H1 (cell line): Measurements from ENCODE around the gene CACNA1C. TPM values are rescaled to one million over a fixed set of nuclear protein-coding genes. Genes with fewer than 3 reads are reported as not detected.

Experiments used
- CTCF ChIA-PET: fragments of 300-600 bp; sonication (Branson Sonifier 250); formaldehyde crosslinking; loops from one replicate; lab custom pipeline; 2021; ENCODE audit not compliant: partially characterized antibody; lab: Charles Lee
- POLR2A ChIA-PET: fragments of 300-600 bp; sonication (Branson Sonifier 250); formaldehyde crosslinking; loops from one replicate; lab custom pipeline; 2021; ENCODE audit warnings: inconsistent platforms; ENCODE audit not compliant: partially characterized antibody; lab: Charles Lee
- DNase-seq, 2 experiments: peaks; one replicate each; pipeline versions ENCODE4 v3.0.0 to v3.0.0-alpha.2; 2010 to 2022; ENCODE audit warnings: low spot score in 2 of 2, low read depth in 1 of 2, mixed read lengths in 1 of 2
- FAIRE-seq: peaks from 2 replicates; lab custom pipeline; 2011; peaks lifted over from hg19 to GRCh38; lab: Jason Lieb, UNC
- H2AFZ ChIP-seq: 2 replicates; pipeline ENCODE4 v1.8.1; 2012; ENCODE audit warnings: low read length, inconsistent platforms
- H2AK5ac ChIP-seq: 2 replicates; pipeline ENCODE4 v1.6.1; 2013; ENCODE audit warnings: low read depth, low read length
- H2BK120ac ChIP-seq: replicated peaks from 2 replicates; pipeline ENCODE3; 2013; ENCODE audit warnings: low read depth, low read length, inconsistent platforms
- H2BK12ac ChIP-seq: 2 replicates; pipeline ENCODE4 v1.6.1; 2013; ENCODE audit warnings: low read depth, low read length
- H2BK15ac ChIP-seq: 2 replicates; pipeline ENCODE4 v1.6.1; 2013; ENCODE audit warnings: low read length
- H2BK20ac ChIP-seq: 2 replicates; pipeline ENCODE4 v1.6.1; 2013; ENCODE audit warnings: low read length
- H2BK5ac ChIP-seq: 2 replicates; pipeline ENCODE4 v1.6.1; 2013; ENCODE audit warnings: low read depth, low read length
- H3K14ac ChIP-seq: 2 replicates; pipeline ENCODE4 v1.6.1; 2013; ENCODE audit warnings: inconsistent platforms; ENCODE audit not compliant: insufficient read length
- H3K18ac ChIP-seq: 2 replicates; pipeline ENCODE4 v1.6.1; 2013; ENCODE audit warnings: low read length; ENCODE audit errors: extremely low read depth
- H3K23ac ChIP-seq: 2 replicates; pipeline ENCODE4 v1.6.1; 2013; ENCODE audit warnings: inconsistent platforms; ENCODE audit not compliant: insufficient read length
- H3K23me2 ChIP-seq: 2 replicates; pipeline ENCODE4 v1.6.1; 2013; ENCODE audit warnings: low read depth, low read length
- H3K27ac ChIP-seq: 2 replicates; pipeline ENCODE4 v1.6.1; 2011; ENCODE audit warnings: low read depth, low read length, inconsistent platforms
- H3K27me3 ChIP-seq, 4 experiments: replicated peaks in 1 of 4; 1 replicate in 1 of 4; 2 replicates in 3 of 4; pipeline versions ENCODE4 v1.6.1 to v1.8.1; 2011 to 2013; ENCODE audit warnings: low read length in 3 of 4, mild to moderate bottlenecking in 3 of 4, inconsistent platforms in 2 of 4, mixed read lengths in 2 of 4, moderate library complexity in 1 of 4; ENCODE audit not compliant: control insufficient read depth in 3 of 4, insufficient read depth in 3 of 4; ENCODE audit errors: extremely low read depth in 1 of 4
- H3K36me3 ChIP-seq, 4 experiments: 2 replicates each; pipeline versions ENCODE4 v1.6.1 to v1.8.1; 2011 to 2013; ENCODE audit warnings: mild to moderate bottlenecking in 4 of 4, low read length in 3 of 4, moderate library complexity in 2 of 4, control low read depth in 1 of 4, inconsistent platforms in 1 of 4; ENCODE audit not compliant: insufficient read depth in 4 of 4, control insufficient read depth in 2 of 4
- H3K4ac ChIP-seq: replicated peaks from 2 replicates; pipeline ENCODE3; 2013; ENCODE audit warnings: low read length, low read depth, mixed read lengths, inconsistent platforms; ENCODE audit not compliant: insufficient read length
- H3K4me1 ChIP-seq, 4 experiments: replicated peaks in 1 of 4; 1 replicate in 1 of 4; 2 replicates in 3 of 4; pipeline versions ENCODE4 v1.6.1 to v1.8.1; 2011 to 2013; ENCODE audit warnings: low read length in 3 of 4, inconsistent platforms in 2 of 4, mixed read lengths in 1 of 4; ENCODE audit not compliant: insufficient read depth in 4 of 4, control insufficient read depth in 3 of 4
- H3K4me2 ChIP-seq, 2 experiments: 2 replicates each; pipeline versions ENCODE4 v1.6.1 to v1.8.1; 2011 to 2013; ENCODE audit warnings: low read depth in 2 of 2, low read length in 2 of 2, control low read depth in 1 of 2, inconsistent platforms in 1 of 2, mild to moderate bottlenecking in 1 of 2; ENCODE audit not compliant: insufficient read depth in 1 of 2
- H3K4me3 ChIP-seq, 4 experiments: fragments of 200-600, 300-600 bp in 1 of 4; sonication (generic), shearing (Covaris generic), sonication (Bioruptor Twin) in 1 of 4; 2 replicates each; pipeline versions ENCODE4 v1.5.1 to v1.8.1; 2011 to 2016; ENCODE audit warnings: low read length in 4 of 4, low read depth in 3 of 4, control low read depth in 2 of 4, inconsistent platforms in 2 of 4, mild to moderate bottlenecking in 2 of 4, mixed read lengths in 1 of 4, moderate library complexity in 1 of 4; ENCODE audit not compliant: insufficient read depth in 2 of 4; ENCODE audit errors: extremely low read depth in 1 of 4
- H3K56ac ChIP-seq: replicated peaks from 2 replicates; pipeline ENCODE3; 2013; ENCODE audit warnings: low read depth, mild to moderate bottlenecking, mixed read lengths, low read length, inconsistent platforms; ENCODE audit not compliant: insufficient read length
- H3K79me1 ChIP-seq: 2 replicates; pipeline ENCODE4 v1.6.1; 2013; ENCODE audit warnings: low read depth, low read length, control low read depth
- H3K79me2 ChIP-seq, 2 experiments: 2 replicates each; pipeline versions ENCODE4 v1.6.1 to v1.8.1; 2012 to 2013; ENCODE audit warnings: low read length in 2 of 2, mild to moderate bottlenecking in 2 of 2, inconsistent platforms in 1 of 2; ENCODE audit not compliant: insufficient read depth in 2 of 2, control insufficient read depth in 1 of 2
- H3K9ac ChIP-seq, 4 experiments: replicated peaks in 1 of 4; 1 replicate in 1 of 4; 2 replicates in 3 of 4; pipeline versions ENCODE4 v1.6.1 to v1.8.1; 2011 to 2013; ENCODE audit warnings: low read depth in 3 of 4, low read length in 3 of 4, control low read depth in 2 of 4, mild to moderate bottlenecking in 2 of 4, moderate library complexity in 2 of 4, inconsistent platforms in 1 of 4; ENCODE audit errors: extremely low read depth in 1 of 4
- H3K9me3 ChIP-seq, 2 experiments: 2 replicates each; pipeline versions ENCODE4 v1.6.1 to v1.8.1; 2012 to 2013; ENCODE audit warnings: mild to moderate bottlenecking in 2 of 2, moderate library complexity in 2 of 2, control low read depth in 1 of 2, inconsistent platforms in 1 of 2, low read depth in 1 of 2, low read length in 1 of 2, mixed read lengths in 1 of 2; ENCODE audit not compliant: insufficient read depth in 2 of 2
- H4K20me1 ChIP-seq, 2 experiments: replicated peaks in 1 of 2; 2 replicates each; pipeline versions ENCODE3 to v1.8.1; 2011 to 2013; ENCODE audit warnings: inconsistent platforms in 2 of 2, low read length in 2 of 2, mild to moderate bottlenecking in 1 of 2; ENCODE audit not compliant: insufficient read depth in 2 of 2, control insufficient read depth in 1 of 2
- H4K5ac ChIP-seq: 2 replicates; pipeline ENCODE4 v1.6.1; 2013; ENCODE audit warnings: low read length, low read depth, mixed read lengths, inconsistent platforms; ENCODE audit not compliant: insufficient read length
- H4K8ac ChIP-seq: 2 replicates; pipeline ENCODE4 v1.8.0; 2013; ENCODE audit warnings: mild to moderate bottlenecking, moderate library complexity, low read length, inconsistent platforms; ENCODE audit not compliant: insufficient read depth; ENCODE audit errors: extremely low read depth
- H4K91ac ChIP-seq: replicated peaks from 2 replicates; pipeline ENCODE3; 2013; ENCODE audit warnings: low read length, mixed read lengths, inconsistent platforms; ENCODE audit not compliant: insufficient read length
- CBX5 ChIP-seq: fragments of 300-800, 300-1000 bp; sonication (generic); IDR thresholded peaks from 2 replicates; pipeline ENCODE4 v1.7.1; 2016; ENCODE audit warnings: antibody characterized with exemption, low read length, low read depth
- CHD2 ChIP-seq: IDR thresholded peaks from 2 replicates; pipeline ENCODE4 v1.6.1; 2012; ENCODE audit warnings: low read length, improper control_type of control experiment
- EGR1 ChIP-seq: IDR thresholded peaks from 2 replicates; pipeline ENCODE4 v1.6.1; 2011; ENCODE audit warnings: low read depth, low read length, borderline replicate concordance
- EP300 ChIP-seq, 2 experiments: IDR thresholded peaks; 1 replicate in 1 of 2; 2 replicates in 1 of 2; pipeline ENCODE4 v1.6.1; 2011 to 2012; ENCODE audit warnings: low read depth in 2 of 2, low read length in 2 of 2, mild to moderate bottlenecking in 2 of 2, borderline replicate concordance in 1 of 2, inconsistent platforms in 1 of 2, moderate library complexity in 1 of 2
- JUND ChIP-seq: IDR thresholded peaks from 2 replicates; pipeline ENCODE4 v1.6.1; 2011; ENCODE audit warnings: mild to moderate bottlenecking, improper control_type of control experiment, low read length
- POU5F1 ChIP-seq: IDR thresholded peaks from 2 replicates; pipeline ENCODE4 v1.6.1; 2011; ENCODE audit warnings: low read depth, mild to moderate bottlenecking, low read length, moderate library complexity
- RFX5 ChIP-seq: IDR thresholded peaks from 2 replicates; pipeline ENCODE4 v1.6.1; 2011; ENCODE audit warnings: low read depth, low read length, improper control_type of control experiment, borderline replicate concordance
- SIRT6 ChIP-seq: IDR thresholded peaks from one replicate; pipeline ENCODE4 v1.7.1; 2012; ENCODE audit warnings: low read length, inconsistent platforms
- SRF ChIP-seq: IDR thresholded peaks from 2 replicates; pipeline ENCODE4 v1.6.1; 2011; ENCODE audit warnings: mild to moderate bottlenecking, low read depth, low read length, moderate library complexity
- SUZ12 ChIP-seq: fragments of 200-600 bp; sonication (generic); IDR thresholded peaks from 2 replicates; pipeline ENCODE4 v1.6.1; 2012; ENCODE audit warnings: mild to moderate bottlenecking, inconsistent platforms, low read length, moderate library complexity, mixed read lengths
- WGBS, 2 experiments: shearing (Covaris generic) in 1 of 2; methylation state at CpG; one replicate each; pipeline versions ENCODE4 v1.1.6 to v1.1.7; 2013 to 2015; ENCODE audit warnings: low lambda C conversion rate in 2 of 2, mixed read lengths in 2 of 2, inconsistent platforms in 1 of 2, low coverage in 1 of 2, missing lambda C conversion rate in 1 of 2; ENCODE audit not compliant: insufficient replicate concordance in 2 of 2, insufficient coverage in 1 of 2, insufficient read length in 1 of 2; ENCODE audit errors: extremely low coverage in 1 of 2, missing lambda C conversion rate in 1 of 2; 5-methylcytosine and 5-hydroxymethylcytosine counted together
- polyA plus RNA-seq, 7 experiments: library from polyadenylated mRNA; depleted of rRNA in 3 of 7; stranded (reverse) in 5 of 7; unstranded in 2 of 7; fragments of >200 nt in 5 of 7; fragments of 200-250 nt in 2 of 7; gene quantifications; 1 replicate in 5 of 7; 2 replicates in 1 of 7; 4 replicates in 1 of 7; pipeline versions ENCODE4 v1.2.1 to v1.2.3, GENCODE V29; 2011 to 2013; ENCODE audit warnings: missing spikeins in 2 of 7, mixed read lengths in 2 of 7
- total RNA-seq: library from RNA; stranded (reverse); fragmentation: NEBNext Ultra II Directional; extraction: Animal tissue kit (Norgen Biotek cat#: 25700); gene quantifications from 2 replicates; pipeline ENCODE4 v1.2.1, GENCODE V29; 2021
- TF ChIP-seq, protein P1 (sequence below): IDR thresholded peaks from 2 replicates; pipeline ENCODE4 v1.6.1; 2011; ENCODE audit warnings: low read depth, mild to moderate bottlenecking, low read length; ENCODE audit not compliant: insufficient read depth

The CACNA1C gene
- total and polyA plus RNA-seq, 2 of the 8 experiments (the other 6 are each of a cell fraction or from before 2014, with no cell fraction given), result 1.3 TPM

DNA sequence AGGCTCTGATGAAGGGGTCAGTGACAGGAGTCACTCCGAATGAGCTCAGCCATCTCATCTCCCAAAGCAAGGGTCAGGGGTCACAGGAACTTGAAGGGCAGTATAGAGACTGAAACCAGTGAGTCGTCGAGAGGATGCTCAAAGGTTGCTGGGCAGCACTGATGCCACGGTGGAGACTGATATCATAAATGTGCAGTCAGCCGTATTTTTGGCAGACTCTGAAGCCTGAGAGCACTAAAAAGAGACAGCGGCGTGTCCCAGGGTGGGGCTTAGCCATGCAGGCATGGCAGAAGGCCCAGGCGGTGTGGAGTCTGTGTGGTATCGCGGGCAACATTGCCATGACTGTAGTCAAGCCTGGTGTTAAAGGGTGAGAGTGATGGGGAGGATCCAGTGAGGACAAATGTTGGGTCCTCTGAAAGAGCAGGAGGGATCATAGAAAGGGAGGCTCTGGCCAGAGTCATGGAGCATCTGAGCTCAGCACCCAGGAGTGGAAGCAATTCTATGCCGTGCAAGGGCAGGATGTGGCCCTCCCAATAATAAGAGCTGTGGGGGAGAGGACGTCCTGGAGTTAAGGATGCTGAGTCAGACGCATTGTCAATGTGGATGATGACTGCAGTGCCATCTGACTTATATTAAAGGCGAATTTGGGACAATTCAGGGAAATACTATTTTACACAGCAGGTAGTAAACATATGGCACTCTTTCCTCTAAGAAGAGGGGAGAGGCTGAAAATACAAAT, 500.8 kb downstream of the CACNA1C start:
- Histone ChIP-seq H3K23me2 (no peaks in the 10 kb centered on the region), H3K56ac (no peak overlapping the region), H3K79me2 (no peaks in the 10 kb centered on the region), H3K36me3 (no peaks in the 10 kb centered on the region), H3K4me3 (no peak overlapping the region), H3K79me1 (no peaks in the 10 kb centered on the region), H2AK5ac (no peak overlapping the region), H3K4ac (no peak overlapping the region), H3K9ac (no peak overlapping the region), H4K5ac (no peak overlapping the region), H4K20me1 (no peaks in the 10 kb centered on the region), H2BK5ac (no peak overlapping the region), H4K91ac (no peak overlapping the region), H3K27me3 (0 out of 7 replicates have a peak, but pooled peaks cover 0 to 2% (median 0%) of the 10 kb centered on the region in 4 experiments), H3K23ac (no peak overlapping the region), H3K27ac (no peak overlapping the region), H3K4me2 (no peak overlapping the region), H2AFZ (no peak overlapping the region), H2BK12ac (no peak overlapping the region), H2BK20ac (no peak overlapping the region), H4K8ac (no peak overlapping the region), H3K14ac (no peak overlapping the region), H2BK120ac (no peak overlapping the region), H3K4me1 (peaks cover 0 to 4% (median 0%) of the 10 kb centered on the region in 4 experiments; a peak in 1 of 7 replicates), H3K9me3 (no peaks in the 10 kb centered on the region), H2BK15ac (no peak overlapping the region), H3K18ac (no peak overlapping the region)
- DNase-seq (no peak), FAIRE-seq (no peak)
- TF ChIP-seq, protein P1, sequence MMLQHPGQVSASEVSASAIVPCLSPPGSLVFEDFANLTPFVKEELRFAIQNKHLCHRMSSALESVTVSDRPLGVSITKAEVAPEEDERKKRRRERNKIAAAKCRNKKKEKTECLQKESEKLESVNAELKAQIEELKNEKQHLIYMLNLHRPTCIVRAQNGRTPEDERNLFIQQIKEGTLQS, result no peak
- no peak for TF ChIP-seq RFX5
- no peak for TF ChIP-seq EGR1
- no peak for TF ChIP-seq JUND
- TF ChIP-seq SRF, result no peak
- TF ChIP-seq EP300 (IDR thresholded peaks at IDR 0.05; ENCODE audit: borderline replicate concordance in 1 of 2, low read depth in 2 of 2, low read length in 2 of 2), result no peak
- TF ChIP-seq SIRT6, result no peak
- TF ChIP-seq SUZ12, result no peak
- TF ChIP-seq CBX5, result no peak
- no peak for TF ChIP-seq CHD2
- no peak for TF ChIP-seq POU5F1
- ChIA-PET CTCF (interaction anchor here (2.5 kb wide), 1 partner anchor 26 kb away, joined by 7 read pairs; no protein-coding TSS in a partner anchor), POLR2A (no interaction called here)
- WGBS, 2 experiments, result 94% methylated on average over 14 of the region's 14 CpGs; no CpG with 5 or more reads in 1 of the 2 experiments
